ENCODE data around the gene KBTBD6.
"Not testable (repeated sequence)": the region's sequence is repeated elsewhere in the genome, so short reads cannot be mapped to it uniquely, and the experiment has no call there.

Gene KBTBD6, protein sequence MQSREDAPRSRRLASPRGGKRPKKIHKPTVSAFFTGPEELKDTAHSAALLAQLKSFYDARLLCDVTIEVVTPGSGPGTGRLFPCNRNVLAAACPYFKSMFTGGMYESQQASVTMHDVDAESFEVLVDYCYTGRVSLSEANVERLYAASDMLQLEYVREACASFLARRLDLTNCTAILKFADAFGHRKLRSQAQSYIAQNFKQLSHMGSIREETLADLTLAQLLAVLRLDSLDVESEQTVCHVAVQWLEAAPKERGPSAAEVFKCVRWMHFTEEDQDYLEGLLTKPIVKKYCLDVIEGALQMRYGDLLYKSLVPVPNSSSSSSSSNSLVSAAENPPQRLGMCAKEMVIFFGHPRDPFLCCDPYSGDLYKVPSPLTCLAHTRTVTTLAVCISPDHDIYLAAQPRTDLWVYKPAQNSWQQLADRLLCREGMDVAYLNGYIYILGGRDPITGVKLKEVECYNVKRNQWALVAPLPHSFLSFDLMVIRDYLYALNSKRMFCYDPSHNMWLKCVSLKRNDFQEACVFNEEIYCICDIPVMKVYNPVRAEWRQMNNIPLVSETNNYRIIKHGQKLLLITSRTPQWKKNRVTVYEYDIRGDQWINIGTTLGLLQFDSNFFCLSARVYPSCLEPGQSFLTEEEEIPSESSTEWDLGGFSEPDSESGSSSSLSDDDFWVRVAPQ

DNA sequence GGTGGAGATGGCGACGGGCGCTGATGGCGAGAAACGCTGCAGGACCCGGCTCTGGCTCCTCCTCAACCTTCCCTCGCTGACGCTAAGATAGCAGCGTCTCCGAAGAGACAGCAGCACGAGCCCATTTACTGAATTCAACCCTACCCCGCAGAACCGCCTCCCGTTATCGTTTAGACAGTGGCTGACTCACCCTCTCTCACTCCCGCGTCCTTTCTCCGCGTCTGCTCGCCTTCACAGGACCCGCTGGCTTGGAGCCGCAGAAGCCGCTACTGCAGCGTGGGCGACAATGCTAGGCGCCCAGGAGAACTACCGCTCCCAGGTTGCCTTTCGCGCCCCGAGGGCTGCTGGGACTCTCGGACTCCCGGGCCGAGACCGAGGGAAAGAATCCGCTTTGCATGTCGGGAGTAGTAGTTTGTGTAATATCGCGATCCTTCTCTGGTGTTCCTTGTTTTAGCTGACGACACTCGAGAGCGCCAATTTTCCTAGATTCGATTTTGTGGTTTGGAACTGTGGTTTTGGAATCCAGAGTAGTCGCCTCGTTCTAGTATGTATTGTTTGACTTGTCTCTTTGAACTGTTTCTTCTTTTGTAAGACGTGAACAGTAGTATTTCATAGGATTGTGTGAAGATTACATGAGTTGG lies at the start of gene KBTBD6:
Gene KBTBD6 (minus strand): TSS at position 291 of the 641 bp plus-strand sequence. CDS start 291 bp downstream, outside the sequence.
- peak; percentile 98 for DNase-seq

DNA sequence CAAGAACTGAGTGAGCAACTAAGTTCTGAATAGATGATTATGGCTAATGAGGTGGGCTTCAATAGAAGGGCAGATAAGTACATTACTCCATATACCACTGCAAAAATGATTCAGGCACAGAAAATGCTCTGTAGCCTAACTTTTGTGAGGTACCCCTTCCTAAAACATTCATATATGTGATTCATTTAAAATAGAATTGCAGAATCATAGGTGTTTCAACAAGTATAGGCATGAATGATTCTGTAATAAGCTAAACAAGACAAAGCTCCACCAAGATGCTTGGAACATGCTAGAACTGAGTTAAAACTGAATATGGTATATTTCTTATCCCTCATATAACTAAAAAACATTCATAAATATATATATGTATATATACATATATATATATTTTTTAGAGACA lies 49.6 kb upstream of the KBTBD6 start:
- DNase-seq: no peak

DNA sequence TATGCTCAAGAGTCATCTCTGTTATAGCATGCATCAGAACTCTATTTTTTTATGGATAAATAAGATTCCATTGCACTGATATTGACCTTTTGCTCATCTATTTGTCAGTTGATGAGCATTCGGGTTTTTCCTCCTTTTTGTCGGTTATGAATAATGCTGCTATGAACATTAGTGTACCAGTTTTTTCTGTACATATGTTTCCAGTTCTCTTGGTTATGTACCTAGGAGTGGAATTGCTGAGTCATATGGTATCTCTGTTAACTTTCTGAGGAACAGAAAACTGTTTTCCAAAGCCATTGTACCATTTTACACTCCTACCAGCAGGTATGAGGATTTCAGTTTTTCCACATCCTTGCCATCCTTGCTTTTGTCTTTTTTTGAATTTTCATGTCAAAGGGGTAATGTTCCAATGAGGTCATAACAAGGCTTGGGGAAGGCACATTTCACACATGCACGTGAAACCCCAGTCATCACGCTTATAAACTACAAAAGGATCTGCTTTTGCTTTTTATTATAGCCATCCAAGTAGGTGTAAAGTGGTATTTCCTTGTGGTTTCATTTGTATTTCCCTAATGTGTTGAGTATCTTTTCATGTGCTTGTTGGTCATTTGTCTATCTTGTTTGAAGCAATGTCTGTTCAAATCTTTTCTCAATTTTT lies 47.1 kb upstream of the KBTBD6 start:
- DNase-seq: peak; percentile 5

DNA sequence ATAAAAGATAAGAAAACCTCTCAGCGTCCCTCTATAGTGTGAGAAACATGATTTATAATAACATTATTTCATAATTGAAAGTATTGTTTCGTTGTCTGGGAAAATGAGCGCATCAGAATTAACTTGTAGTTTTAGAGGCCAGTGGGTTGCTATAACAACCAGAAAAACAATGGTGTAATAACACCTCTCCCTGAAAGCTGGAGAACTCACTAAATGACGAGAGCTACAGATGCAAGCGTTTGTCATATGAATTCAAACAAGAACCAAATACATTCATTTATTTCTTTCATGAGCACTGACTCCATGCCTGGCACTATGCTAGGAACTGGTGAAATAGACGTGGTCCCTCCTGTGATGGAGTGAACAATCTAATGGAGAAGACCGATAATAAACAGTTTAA lies 45.4 kb upstream of the KBTBD6 start:
- peak; percentile 39 for DNase-seq

DNA sequence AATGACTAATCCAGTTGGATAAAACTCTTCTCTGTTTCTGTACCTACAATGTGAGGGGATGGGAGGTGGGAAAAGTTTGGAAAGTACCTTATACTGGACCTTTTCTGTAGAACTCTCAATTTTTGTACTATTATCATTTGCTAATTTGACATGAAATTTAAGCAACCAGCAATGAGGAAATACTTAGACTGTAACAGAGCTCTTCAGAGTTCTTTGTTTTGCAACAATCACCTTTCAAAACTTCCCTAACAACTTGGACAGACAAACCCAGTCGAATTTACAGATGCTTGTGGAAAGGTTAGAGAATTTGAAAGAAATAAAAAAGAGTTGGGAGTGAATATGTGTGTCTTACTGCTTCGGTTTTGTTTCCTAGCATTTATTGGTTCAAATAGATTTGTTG lies 45.0 kb upstream of the KBTBD6 start:
- DNase-seq: peak; percentile 23

DNA sequence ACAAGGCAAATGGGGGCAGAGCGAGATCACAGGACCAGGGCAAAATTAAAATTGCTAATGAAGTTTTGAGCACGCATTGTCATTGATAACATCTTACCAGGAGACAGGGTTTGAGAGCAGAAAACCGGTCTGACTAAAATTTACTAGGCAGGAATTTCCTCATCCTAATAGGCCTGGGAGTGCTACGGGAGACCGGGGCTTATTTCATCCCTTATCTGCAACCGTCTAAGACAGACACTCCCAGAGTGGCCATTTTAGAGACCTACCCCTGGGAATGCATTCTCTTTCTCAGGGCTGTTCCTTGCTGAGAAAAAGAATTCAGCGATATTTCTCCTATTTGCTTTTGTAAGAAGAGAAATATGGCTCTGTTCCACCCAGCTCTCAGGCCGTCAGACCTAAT lies 43.0 kb upstream of the KBTBD6 start:
- not testable (repeated sequence) for DNase-seq

DNA sequence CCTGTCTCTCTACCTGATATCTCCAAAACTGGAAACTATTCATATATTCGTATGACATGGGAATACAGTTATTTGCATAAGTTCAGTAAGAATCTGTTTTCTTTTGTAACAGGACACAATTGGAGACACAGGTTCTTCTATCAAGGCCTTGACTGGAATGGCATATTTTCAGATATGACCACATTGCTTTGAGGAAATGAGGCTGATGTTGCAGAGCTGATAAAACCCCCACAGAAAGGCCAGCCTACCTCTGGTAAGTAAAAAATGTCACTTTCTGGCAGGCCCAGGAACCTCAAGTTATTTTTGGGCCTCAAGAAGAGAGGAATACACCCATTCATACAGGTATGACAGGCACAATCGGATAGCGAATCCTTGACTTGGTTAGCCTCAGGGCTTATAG lies 29.5 kb upstream of the KBTBD6 start:
- DNase-seq: no peak

DNA sequence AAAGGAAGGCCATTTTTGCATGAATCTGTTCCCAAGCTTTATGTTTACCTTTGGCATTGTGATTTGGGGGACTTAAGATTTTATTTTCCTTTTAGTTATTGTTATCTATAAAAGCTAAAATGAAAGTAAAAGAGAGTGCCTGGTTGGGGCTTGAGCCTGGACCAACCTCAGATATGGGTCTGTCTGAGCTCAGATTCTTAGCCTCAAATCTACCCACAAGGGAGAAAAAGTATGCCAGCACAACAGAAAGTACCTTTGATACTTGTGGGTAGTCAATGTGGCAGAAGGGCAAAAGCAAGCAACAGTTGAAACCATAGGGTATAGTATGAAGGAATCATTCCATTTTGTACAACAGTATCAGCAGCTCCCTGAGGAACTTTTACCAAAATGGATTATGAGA lies 26.6 kb upstream of the KBTBD6 start:
- DNase-seq: no peak

DNA sequence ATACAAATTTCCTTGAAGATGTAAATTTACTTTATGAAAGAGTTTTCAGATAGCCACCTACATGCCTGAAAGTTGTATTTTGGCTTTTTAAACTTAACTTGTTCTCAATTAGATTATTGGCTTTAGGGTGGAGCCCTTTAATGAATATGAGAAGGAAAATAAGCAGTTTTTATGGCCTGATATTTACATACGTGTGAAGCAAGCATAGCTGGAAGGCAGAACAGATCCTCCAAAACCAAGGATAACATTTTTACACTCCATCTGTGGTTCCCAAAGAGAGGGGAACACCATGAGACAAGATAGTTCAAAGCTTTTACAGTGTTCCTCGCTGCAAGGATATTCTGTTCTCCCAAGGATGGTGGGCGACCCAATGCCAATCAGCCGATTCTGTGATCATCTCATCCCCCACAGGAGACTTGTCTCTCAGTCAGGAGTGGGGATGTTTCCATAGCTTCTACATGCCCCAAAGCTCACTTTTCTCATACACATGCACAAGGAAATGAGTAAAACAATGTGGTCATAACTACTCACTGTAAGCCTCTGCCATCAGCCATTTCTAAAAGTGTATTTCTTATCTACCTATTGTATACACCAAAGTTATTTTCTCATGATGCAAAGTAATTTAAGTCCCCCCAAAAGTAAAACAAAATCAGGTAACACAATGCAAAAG lies 24.6 kb upstream of the KBTBD6 start:
- DNase-seq: no peak

DNA sequence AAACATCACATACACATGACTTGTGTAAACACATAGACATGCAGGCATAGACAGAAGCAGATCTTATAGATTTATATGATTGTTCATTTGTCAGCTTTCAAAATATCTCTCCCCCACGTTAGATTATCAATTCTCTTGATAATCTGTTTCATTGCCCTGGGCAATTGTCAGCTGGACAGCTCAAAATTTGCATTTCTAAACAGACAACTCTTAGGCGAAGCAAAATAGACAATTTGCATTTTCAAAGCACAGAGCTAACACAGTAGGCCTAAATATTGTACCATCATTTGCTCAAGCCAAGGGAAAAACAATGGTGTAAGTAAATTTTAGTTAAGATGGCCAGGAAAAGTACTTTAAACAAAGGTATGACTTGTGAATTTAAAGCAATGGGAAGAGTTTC lies 24.0 kb upstream of the KBTBD6 start:
- no peak for DNase-seq

DNA sequence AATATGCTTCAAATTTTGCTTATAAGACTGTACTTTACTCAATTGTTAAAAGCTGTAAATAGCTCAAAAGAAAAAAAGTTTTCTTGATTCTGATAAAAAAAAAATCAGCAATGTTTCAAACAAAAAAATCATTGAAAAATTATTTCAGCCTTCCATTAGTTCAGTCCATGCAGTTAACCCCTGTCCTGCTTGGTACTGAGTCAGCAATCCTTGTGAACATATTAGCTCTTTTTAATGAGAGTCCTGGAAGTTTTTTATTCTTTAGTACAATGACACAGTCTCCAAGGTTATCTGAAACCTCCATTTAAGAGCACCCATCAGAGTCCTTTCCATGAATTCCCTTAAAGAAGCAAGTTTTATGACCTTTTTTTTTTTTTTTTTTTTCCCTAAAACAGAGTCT lies 21.4 kb upstream of the KBTBD6 start:
- no peak for DNase-seq

DNA sequence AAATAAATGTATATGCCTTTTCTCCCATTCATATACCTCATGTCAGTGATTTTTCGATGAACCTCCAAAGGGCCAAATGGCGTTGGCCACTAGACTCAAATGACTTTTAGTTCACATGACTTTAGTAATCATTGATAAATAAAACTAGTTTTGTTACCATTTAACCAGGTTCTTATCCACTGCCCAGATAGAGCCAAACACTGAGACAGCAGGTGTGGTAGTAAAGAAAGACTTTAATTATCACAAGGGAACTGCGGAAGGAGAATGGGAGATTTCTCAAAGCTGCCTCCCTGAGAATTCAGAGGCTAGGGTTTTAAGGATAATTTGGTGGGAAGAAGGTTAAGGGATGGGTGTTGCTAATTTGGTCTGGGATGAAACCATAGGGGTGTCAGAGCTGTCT lies 19.4 kb upstream of the KBTBD6 start:
- DNase-seq: no peak

DNA sequence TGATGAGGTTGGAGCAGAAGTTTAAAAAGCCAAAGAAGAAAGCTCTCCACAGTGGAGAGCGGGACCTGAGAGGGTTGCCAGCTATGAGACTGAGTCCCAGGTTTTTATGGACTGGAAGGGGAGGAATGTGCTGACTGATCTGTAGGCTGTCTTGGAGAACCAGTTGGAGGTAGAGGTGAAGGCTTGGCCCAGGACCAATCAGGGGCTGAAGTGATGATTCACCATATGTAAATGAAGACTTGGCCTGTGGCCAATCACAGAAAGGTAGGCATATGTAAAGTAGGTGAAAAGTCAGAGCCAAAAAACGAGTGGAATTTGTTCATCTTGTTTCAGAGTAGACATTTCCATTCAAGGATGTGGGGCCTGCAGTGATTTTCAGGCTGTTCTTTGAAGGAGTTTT lies 17.5 kb upstream of the KBTBD6 start:
- DNase-seq: no peak

DNA sequence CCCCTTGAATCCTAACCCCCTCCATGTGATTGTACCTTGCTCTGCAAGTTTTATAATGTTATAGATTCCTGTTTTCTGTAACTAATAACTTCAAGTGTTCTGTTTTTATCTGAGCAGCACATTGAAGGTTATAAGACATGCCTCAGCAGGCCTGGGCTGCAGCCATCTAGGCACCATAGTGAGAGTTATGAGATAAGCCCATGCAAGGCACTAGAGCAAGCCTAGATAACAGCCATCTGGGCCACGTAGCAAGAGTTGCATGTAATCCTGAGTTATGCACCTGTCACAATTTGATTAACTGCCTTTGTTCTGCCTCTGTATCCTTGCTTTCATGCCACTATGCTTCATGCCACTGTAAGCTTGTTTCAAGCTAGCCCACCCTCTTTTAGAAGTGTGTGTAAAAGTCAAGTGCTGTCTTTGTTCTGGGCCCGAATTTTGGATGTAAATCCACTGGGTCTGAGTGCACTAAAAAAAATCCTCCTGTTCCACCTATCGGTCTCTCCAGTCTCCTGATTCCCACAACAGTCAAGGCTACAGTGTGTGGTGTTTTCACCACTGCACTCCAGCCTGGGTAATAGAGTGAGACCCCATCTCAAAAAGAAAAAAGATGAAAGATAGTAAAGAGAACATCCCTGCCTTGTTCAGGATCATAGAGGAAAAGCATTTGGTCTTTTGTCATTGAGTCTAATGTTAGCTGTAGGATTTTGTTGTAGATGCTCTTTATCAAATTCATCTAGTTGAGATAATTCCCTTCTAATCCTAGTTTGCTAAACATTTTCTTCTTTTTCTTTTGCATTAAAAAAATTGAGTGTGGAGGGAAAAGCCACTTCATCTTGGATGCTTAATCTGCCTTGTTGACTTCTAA lies 16.0 kb upstream of the KBTBD6 start:
- DNase-seq: no peak

DNA sequence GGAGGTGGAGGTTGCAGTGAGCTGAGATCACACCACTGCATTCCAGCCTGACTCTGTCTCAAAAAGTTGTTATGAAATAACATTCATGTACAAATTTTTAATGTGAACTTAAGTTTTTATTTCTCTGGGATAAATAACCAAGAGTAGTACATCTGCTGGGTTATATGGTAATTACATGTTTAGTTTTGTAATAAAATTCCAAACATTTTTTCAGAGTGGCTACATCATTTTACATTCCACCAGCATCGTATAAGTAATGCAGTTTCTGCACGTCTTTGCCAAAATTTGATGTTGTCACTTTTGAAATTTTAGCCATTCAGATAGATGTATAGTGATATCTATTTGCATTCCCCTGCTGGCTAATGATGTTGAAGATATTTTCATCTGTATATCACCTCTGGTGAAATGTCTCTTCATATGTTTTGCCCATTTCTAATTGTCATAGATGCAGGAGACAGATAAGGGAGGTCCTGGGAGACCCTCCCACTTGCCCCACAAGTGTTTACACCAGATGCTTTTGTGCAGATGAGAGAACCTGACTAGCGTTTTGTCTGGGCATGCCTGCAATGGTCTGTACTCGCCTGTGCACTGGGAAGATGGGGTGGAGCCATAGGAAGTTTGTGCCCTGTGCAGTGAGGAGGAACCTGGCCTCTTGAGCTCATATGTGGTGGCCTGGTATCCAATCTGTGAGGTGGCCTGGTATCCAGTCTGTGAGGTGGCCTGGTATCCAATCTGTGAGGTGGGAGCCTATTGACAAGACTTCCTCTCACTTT lies 12.7 kb upstream of the KBTBD6 start:
- no peak for DNase-seq

DNA sequence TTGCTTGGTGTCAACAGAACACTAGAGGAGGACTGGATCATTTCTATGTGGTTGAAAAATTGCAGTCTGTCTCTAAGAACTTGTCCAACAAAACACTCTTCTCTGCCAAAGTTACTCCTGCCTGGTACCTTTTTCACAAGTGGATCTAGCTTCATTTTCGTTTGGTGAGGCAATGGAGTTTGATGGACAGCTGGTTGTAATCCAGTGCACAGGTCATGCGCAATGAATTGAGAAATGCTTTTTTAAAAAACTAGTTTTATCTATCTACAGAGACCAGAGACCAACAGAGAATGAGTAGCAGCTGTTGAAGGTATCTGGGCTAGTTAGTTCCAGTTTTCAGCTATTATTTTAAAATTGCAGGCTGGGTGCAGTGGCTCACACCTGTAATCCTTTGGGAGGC lies 12.0 kb upstream of the KBTBD6 start:
- DNase-seq: no peak

DNA sequence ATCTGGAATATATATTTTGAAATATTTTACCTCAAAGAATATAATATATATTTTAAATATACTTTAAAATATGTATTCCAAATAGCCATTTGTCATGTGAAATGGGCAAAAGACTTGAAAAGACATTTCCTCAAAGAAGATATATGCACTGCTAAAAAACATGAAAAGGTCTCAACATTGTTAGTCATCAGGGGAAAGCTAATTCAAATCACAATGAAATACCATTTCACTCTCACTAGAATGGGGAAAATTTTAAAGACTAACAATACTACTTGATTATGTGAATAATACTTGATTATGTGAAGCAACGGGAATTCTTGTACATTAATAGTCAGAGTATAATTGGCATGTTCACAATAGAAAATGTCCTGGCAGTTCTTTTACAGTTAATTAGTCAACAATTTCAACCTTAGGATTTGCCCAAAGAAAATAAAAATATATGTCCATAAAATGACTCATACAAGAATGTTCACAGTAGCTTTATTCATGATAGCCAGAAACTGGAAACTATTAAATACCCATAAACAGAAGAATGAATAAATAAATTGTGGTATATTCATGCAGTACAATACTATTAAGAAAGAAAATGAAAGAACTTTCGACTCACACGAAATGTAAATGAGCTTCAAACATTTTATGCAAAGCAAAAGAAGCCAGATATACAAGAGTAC lies 6.8 kb upstream of the KBTBD6 start:
- no peak for DNase-seq

DNA sequence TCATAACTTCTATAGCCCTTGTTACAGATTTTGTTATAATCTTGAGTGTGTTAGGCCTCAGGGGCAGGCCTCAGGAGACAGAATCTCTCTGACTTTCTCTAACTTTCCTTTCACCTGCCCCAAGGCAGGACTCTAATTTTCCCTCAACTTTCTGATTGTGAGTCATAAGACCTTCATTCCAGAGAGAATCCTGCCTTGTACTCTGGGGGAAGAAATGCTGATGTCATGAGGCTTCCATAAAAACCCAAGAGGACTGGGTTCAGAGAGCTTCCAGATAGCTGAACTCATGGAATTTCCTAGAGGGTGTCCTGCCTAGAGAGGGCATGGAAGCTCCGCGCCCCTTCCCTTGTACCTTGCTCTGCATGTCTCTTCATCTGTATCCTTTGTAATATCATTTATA lies 5.3 kb upstream of the KBTBD6 start:
- no peak for DNase-seq

DNA sequence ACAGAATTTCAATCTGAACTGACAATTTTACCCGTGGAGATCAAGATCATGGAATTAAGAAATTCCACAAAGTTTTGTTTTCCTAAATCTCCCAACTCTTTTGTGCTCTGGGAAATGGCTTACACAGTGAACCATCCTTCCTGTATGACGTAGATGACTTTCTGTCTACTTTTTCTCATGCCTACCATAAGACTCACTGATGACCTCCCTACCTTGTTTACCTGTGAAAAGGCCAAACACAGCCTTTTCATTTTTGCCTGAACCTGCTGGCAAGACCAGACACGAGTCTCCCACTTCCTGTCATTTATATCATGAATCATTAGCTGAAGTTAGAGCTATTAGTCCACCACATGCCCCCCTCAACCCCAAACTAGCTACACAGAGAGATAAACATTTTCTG lies 4.6 kb upstream of the KBTBD6 start:
- no peak for DNase-seq

DNA sequence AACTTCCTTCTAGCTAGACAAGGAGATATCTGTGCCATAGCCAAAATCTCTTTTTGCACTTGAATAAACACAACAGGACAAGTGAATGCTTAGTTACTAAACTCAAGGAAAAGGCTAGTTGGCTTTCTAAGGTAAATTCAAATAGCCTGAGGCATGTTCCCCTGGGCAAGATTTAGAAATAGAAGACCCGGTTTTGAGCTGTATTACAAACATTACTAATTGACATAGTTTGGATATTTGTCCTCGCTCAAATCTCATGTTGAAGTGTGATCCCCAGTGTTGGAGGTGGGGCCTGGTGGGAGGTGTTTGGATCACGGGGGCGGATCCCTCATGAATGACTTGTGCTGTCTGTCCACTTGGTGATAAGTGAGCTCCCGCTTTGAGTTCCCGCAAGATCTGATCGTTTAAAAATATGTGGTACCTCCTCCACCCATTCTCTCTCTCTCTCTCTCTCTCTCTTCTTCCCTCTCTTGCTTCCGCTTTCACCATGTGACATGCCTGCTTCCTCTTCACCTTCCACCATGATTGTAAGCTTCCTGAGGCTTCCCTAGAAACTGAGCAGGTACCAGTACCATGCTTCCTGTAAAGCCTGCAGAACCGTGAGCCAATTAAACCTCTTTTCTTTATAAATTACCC lies 3.9 kb upstream of the KBTBD6 start:
- DNase-seq: no peak
